ENCODE results near the gene PHKA1.
"Not testable (repeated sequence)": the region's sequence is repeated elsewhere in the genome, so short reads cannot be mapped to it uniquely, and the experiment has no call there.

DNA sequence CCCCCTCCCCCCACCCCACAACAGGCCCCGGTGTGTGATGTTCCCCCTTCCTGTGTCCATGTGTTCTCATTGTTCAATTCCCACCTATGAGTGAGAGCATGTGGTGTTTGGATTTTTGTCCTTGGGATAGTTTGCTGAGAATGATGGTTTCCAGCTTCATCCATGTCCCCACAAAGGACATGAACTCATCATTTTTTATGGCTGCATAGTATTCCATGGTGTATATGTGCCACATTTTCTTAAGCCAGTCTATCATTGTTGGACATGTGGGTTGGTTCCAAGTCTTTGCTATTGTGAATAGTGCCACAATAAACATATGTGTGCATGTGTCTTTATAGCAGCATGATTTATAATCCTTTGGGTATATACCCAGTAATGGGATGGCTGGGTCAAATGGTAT, 40.2 kb downstream of the PHKA1 start:
- TF ChIP-seq CTCF, POLR2A (IDR thresholded peaks at IDR 0.05): not testable (repeated sequence)
